Fibroblast of skin of left quadriceps (primary cell): ENCODE results near the gene UST.
"Not testable (repeated sequence)": the region's sequence is repeated elsewhere in the genome, so short reads cannot be mapped to it uniquely, and the experiment has no call there.

Source experiments
- DNase-seq, 2 experiments: peaks; one replicate each; pipeline ENCODE4 v3.0.0-alpha.2; 2013; ENCODE audit warnings: low read depth in 2 of 2

The UST gene

GRCh38 chr6:148735989-148736388 lies 10.8 kb upstream of the UST start:
- DNase-seq, result no peak

- DNase-seq, result no peak
Observed at GRCh38 chr6:148736774-148737412, 9.9 kb upstream of the UST start.

- no peak for DNase-seq
Observed at GRCh38 chr6:148737806-148738205, 9.0 kb upstream of the UST start.

- DNase-seq, result no peak
Observed at GRCh38 chr6:148738946-148739821, 7.6 kb upstream of the UST start.

GRCh38 chr6:148739822-148740128 lies 7.1 kb upstream of the UST start:
- no peak for DNase-seq

- no peak for DNase-seq
Observed at GRCh38 chr6:148743476-148743875, 3.4 kb upstream of the UST start.

- DNase-seq, result no peak
Observed at GRCh38 chr6:148745926-148746325, 904 bp upstream of the UST start.

- no peak for DNase-seq
Observed at GRCh38 chr6:148747145-148747470, 278 bp downstream of the UST start.

GRCh38 chr6:148747471-148748165 lies 788 bp downstream of the UST start:
- DNase-seq, result no peak

- DNase-seq, result no peak
Observed at GRCh38 chr6:148749674-148750073, 2.8 kb downstream of the UST start.

GRCh38 chr6:148750838-148751792 lies 4.3 kb downstream of the UST start:
- DNase-seq, result no peak

GRCh38 chr6:148751793-148752170 lies 5.0 kb downstream of the UST start:
- DNase-seq, result no peak

GRCh38 chr6:148755379-148755778 lies 8.5 kb downstream of the UST start:
- DNase-seq, result not testable (repeated sequence)

- no peak for DNase-seq
Observed at GRCh38 chr6:148757944-148758480, 11.2 kb downstream of the UST start.

- no peak for DNase-seq
Observed at GRCh38 chr6:148758492-148758891, 11.7 kb downstream of the UST start.

- no peak for DNase-seq
Observed at GRCh38 chr6:148760258-148760534, 13.4 kb downstream of the UST start.

- peak; percentile 91 for DNase-seq
Observed at GRCh38 chr6:148760568-148761526, 14.0 kb downstream of the UST start.

- no peak for DNase-seq
Observed at GRCh38 chr6:148761527-148762011, 14.7 kb downstream of the UST start.

GRCh38 chr6:148762231-148762630 lies 15.4 kb downstream of the UST start:
- no peak for DNase-seq

- DNase-seq, result not testable (repeated sequence)
Observed at GRCh38 chr6:148764259-148765020, 17.6 kb downstream of the UST start.
